ENCODE results near the gene FGFR3.

Gene FGFR3

GRCh38 chr4:1792832-1793495 lies at the start of gene FGFR3:
FGFR3 (plus strand) TSS chr4:1793293; CDS start chr4:1793935, 642 bp downstream.
- DNase-seq: peak; percentile 34

- no peak for DNase-seq
These were observed 49.5 kb upstream of the FGFR3 start for GRCh38 chr4:1743551-1743950.

GRCh38 chr4:1743975-1744374 lies 49.1 kb upstream of the FGFR3 start:
- DNase-seq: no peak

GRCh38 chr4:1744552-1744951 lies 48.5 kb upstream of the FGFR3 start:
- no peak for DNase-seq

GRCh38 chr4:1745165-1745564 lies 47.9 kb upstream of the FGFR3 start:
- DNase-seq: no peak

GRCh38 chr4:1745697-1746096 lies 47.4 kb upstream of the FGFR3 start:
- no peak for DNase-seq

- DNase-seq: peak; percentile 87
These were observed 46.8 kb upstream of the FGFR3 start for GRCh38 chr4:1746265-1746691.

- DNase-seq: no peak
These were observed 46.0 kb upstream of the FGFR3 start for GRCh38 chr4:1746919-1747602.

- no peak for DNase-seq
These were observed 45.5 kb upstream of the FGFR3 start for GRCh38 chr4:1747603-1747967.

- peak; percentile 90 for DNase-seq
These were observed 44.6 kb upstream of the FGFR3 start for GRCh38 chr4:1748465-1748995.

- no peak for DNase-seq
These were observed 43.7 kb upstream of the FGFR3 start for GRCh38 chr4:1749370-1749769.

GRCh38 chr4:1749826-1750225 lies 43.3 kb upstream of the FGFR3 start:
- no peak for DNase-seq

- DNase-seq: no peak
These were observed 42.5 kb upstream of the FGFR3 start for GRCh38 chr4:1750381-1751154.

GRCh38 chr4:1751155-1751918 lies 41.8 kb upstream of the FGFR3 start:
- DNase-seq: no peak

GRCh38 chr4:1751919-1752283 lies 41.2 kb upstream of the FGFR3 start:
- no peak for DNase-seq

- DNase-seq: peak; percentile 56
These were observed 40.6 kb upstream of the FGFR3 start for GRCh38 chr4:1752284-1753041.

GRCh38 chr4:1753294-1753696 lies 39.8 kb upstream of the FGFR3 start:
- DNase-seq: no peak

GRCh38 chr4:1753697-1754311 lies 39.3 kb upstream of the FGFR3 start:
- DNase-seq: no peak

- no peak for DNase-seq
These were observed 38.8 kb upstream of the FGFR3 start for GRCh38 chr4:1754336-1754735.

GRCh38 chr4:1755297-1755696 lies 37.8 kb upstream of the FGFR3 start:
- DNase-seq: no peak

- DNase-seq: no peak
These were observed 37.0 kb upstream of the FGFR3 start for GRCh38 chr4:1756079-1756478.
